T-helper 2 cell (primary cell): ENCODE data around the gene RGS10.
A peak's percentile ranks its signal among the peaks of the same experiment; 100 is the strongest.
"Not testable (repeated sequence)": the region's sequence is repeated elsewhere in the genome, so short reads cannot be mapped to it uniquely, and the experiment has no call there.

ENCODE experiments used
- DNase-seq, 5 experiments: peaks; one replicate each; pipeline versions ENCODE4 v3.0.0 to v3.0.0-alpha.2; 2012 to 2022

The RGS10 gene

DNA sequence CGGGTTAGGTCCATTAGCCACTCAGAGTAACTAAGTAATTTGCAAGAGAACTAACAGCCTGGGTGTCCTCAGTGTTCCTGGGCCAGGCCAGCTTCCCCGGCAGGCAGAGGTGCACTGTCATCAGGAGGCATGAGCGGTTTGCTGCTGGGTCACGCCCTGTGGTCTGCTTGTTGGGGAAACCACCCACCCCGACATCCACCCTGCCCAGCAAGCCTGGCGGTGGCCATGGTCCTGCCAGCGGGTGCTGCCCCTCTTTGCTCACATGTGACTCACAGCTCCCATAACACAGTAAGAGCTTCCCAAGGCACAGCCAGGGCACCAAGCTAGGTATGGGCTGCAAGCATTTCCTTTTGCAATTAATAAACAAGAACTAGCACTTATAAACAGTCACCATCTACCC is 75.9 kb downstream of the RGS10 start:
- DNase-seq = peak in 2 of 5 experiments; percentile 40 to 75

DNA sequence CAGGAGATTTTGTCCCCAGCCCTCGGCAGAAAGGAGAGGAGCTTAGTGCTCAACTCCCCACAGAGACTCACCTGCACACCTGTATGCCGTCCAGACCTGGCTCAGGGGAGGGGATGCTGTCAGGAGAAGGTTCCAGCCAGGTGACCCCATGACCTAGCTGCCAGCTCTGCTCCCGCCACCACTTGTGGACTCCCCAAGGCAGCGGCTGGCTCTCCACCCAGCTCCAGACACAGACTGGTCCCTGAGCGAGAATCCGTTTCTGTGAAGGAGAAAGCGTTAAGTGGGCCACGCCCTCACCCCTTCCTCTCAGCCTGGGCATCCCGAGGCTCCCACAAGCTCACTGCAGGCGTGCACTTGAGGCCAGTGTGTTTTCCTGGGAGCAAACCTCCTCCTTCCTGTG is 76.4 kb downstream of the RGS10 start:
- DNase-seq = no peak

DNA sequence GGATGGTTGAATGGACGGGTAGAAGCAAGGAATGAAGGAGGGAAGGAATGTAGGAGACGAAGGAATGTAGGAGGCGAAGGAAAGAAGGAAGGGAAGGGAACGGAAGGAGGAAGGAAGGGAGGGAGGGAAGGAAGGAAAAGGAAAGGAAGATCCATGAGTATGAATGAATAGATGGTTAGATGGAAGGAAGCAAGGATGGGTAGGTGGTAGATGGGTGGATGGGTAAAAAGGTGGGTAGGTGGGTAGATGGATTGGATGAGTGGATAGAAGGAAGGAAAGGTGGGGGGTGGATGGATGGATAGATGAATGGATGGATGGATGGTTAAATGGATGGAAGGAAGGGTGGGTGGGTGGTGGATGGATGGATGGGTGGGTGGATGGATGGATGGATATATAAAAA is 77.4 kb downstream of the RGS10 start:
- no peak for DNase-seq

DNA sequence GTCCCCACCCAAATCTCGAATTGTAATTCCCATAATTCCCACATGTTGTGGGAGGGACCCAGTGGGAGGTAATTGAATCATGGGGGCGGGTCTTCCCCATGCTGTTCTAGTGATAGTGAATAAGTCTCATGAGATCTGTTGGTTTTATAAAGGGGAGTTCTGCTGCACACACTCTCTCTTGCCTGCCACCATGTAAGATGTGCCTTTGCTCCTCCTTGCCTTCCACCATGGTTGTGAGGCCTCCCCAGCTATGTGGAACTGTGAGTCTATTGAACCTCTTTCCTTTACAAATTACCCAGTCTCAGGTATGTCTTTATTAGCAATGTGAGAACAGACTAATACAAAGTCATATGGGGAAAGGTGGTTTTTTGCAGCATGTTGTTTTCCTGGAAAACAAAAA is 79.3 kb downstream of the RGS10 start:
- not testable (repeated sequence) for DNase-seq

DNA sequence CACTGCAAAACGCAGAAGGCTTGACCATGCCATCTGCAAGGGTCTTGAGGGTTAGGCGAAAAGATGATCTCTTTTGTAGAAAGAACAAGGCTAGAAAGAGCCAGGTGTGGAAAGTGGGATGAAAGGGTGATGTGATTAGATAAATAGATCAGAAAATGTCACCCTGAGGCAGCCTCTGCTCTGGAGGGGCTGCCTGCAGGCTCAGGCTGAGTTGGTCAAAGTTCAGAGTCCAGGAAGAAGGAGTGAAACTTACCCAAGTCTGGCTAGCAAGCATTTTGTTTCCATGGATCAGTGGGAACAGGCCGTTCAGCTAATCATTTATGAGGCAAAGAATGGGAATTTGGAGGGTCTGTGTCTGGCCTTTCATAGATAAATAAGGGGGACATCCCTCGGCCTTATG is 79.7 kb downstream of the RGS10 start:
- DNase-seq = no peak

DNA sequence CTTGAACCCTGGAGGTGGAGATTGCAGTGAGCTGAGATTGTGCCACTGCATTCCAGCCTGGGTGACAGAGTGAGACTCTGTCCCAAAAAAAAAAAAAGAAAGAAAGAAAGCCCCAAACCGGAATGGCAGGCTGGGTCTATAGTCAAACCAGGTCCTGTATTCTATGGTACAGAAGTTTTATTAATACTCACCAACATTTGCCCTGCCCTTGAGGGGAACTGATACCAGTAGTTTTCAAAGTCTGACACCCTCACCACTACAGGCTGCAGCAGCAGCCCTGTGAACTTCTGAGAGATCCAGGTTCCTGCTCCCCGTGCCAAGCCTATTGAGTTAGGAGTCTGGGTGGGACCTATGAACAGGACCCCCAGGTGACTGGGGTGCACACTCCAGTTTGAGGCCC is 80.6 kb downstream of the RGS10 start:
- no peak for DNase-seq

DNA sequence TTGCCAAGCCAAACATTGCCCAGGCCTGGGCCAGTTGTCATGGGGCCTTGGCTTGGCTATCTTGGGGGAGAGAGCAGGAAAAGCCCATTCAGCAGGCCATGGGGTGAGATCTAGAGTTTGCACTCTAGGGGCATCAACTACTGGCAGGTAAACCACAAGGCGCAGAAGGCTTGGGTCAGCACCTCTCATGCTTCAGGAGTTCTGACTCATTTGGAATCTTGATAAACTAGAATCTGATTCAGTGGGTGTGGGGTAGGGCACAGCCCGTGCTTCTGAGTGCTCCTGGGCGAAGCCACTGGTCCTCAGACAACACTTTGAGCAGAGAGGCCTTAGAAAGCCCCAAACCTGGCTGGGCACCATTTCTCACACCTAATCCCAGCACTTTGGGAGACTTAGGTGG is 81.1 kb downstream of the RGS10 start:
- DNase-seq = peak in 1 of 5 experiments; percentile 48

DNA sequence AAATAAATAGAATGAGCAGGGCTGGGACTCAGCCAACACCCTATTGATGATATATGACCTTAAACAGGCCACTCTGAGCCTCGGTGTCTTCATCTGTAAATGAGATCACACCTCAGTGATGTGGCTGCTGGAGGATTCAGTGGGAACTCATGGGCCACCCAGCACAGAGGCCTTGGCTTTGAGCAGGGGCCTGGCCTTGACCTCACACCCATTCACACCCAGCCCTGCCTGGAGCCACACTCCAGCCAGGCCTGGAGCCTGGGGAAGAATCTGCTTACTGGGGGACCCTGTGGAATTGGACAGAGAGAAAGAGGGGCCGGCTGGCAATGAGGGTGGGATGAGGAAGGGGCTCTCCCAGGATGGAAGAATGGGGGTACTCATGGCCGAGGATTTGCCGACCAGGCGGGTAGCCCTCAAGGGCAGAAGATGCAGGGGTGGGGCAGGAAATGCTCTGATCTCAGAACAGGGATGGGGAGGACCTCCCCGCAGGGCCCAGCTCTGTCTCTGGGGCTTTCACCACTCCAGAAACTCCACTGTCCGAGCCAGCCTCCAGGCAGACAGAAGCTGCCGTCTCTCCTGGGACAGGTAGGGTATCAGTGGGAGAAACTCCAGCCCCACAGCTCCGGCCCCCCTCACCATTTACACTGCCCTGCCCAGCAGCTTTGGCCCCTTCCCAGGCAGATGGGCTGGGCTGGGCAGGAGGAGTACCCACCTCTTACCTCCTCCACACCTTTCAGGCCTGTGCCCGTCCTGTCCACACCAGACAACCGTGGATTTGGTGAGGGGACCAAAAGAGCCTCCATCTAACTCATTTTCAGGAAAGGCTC is 81.9 kb downstream of the RGS10 start:
- no peak for DNase-seq

DNA sequence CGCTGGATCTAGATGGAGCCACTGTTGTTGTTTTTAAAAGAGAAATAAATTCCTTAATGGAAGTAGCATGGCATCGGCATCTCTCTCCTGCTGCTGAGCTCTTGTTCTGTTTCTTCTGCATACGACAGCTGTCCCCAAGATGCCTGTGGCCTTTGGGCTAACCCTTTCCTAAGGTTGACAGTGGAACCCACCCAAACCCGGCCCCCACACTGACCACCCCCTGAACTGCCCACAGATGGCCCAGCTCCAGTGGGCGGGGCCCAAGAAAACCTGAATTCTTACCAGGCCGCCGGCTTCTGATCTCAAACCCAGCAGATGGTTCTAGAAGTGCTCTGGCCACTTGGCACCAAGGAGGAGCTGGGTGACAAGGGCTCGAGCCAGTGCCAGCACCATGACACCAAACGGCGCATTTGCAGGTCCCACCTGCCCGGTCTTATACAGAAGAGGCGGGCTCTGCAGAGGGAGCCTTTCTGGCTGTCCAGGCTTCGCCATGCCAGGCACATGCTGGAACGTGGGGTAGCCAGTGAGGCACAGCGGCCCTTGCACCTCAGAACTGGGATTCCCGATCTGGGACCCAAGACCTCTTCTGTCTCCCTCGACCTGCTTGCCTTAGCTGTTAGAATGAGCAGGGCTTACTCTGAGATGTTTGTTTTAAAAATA is 82.7 kb downstream of the RGS10 start:
- DNase-seq = no peak

DNA sequence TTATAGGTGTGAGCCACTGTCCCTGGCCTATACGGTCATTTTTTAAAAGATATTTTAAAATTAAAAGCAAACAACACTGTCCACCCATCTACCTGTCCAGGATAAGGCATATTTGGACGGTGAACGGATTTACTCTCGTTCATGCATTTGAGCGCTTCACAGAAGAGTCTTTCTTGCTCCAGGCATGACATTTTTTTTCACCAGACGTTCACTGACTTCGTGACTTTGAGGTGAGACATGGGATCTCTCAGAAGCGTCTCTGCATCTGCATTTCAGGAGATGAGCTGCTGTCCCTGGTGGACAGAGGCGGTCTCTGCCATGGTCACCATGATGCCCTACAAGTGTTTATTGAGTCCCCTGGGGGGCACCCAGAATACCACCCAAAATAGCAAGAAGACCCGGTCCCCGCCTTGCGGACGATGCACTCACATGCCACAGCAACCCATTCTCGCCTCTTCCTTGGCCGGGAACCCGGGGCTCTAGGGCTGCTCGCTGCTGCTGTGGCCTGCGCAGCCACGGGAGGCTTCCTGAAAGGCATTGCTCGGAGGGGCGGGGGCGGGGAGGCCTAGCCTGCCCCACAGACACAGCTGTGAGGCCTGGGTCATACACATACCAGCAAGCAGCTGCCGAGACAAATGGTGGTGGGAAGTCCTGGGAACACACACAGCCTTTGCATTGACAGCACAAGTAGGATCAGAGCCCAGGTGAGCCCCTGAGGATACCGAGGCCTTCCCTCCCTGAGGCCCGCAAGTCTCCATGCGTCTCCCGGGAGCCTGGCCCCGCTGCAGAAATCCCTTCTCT is 84.4 kb downstream of the RGS10 start:
- DNase-seq = no peak

DNA sequence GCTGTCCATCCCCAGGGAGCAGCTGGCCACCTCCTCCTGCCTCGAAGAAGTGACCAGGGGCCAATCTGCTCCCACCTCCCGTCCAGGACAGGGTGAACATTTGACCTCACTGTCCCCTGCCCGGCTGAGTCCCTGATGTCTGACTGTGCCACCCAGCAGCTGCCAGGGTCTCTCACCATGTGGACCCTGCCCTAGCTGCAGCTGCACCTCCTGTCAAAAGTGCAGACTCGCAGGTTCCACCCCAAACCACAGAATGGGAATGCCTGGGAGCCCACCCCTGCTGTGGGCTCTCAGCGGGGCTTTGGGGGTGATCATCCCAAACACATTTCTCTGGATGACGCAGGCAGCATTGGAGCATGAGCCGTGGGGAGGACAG is 86.1 kb downstream of the RGS10 start:
- no peak for DNase-seq

DNA sequence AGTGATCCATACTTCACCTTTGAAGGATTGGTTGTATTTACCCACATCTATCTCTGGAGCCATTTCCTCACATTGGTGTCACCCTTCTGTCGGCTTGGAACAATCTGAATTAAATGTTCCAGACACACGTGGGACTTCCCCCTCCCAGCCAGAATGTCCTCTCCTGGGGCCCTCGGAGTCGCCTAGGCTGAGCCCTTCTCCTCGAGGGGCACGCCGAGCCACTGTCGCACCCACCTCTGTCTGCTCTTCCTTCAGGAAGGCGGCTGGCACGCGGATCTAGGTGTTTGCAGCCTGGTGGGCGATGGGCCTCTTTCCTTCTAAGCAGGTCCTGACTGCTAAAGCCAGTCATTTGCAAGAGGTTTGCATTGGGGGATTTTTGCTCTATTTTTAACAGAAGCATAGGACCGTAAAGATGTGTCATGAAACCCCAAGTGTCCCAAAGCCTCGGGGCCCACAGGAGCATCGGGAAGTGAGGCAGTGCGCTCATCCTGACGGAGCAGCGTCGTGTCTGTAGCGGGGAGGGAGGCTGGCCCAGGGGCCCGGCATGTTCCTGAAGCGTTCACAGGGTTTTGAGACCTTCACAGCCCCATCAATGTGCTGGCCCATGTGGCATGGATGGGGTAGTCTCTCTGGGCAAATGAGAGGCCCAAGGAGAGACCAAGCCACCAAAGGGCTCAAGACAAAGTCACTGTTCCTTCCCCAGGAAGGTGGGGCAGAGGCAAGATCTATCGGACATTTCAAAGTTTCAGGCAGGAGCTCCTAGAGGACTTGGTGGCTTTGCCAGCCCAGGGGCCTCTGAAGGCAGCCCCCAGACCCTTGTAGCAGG is 86.7 kb downstream of the RGS10 start:
- no peak for DNase-seq

DNA sequence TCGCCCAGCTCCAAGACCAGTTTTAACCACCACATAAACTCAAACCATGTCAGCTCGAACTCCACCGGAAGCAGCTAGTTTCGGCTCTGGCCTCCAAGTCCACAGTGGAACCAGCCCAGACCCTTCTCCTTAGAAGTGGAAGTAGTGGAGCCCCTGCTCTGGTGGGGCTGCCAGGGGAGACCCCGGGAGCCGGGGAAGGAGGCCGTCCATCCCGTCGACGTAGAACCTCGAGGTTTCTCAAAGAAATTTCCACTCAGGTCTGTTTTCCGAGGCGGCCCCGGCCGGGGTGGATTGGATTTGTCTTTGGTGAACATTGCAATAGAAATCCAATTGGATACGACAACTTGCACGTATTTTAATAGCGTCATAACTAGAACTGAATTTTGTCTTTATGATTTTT is 87.5 kb downstream of the RGS10 start:
- DNase-seq = no peak

DNA sequence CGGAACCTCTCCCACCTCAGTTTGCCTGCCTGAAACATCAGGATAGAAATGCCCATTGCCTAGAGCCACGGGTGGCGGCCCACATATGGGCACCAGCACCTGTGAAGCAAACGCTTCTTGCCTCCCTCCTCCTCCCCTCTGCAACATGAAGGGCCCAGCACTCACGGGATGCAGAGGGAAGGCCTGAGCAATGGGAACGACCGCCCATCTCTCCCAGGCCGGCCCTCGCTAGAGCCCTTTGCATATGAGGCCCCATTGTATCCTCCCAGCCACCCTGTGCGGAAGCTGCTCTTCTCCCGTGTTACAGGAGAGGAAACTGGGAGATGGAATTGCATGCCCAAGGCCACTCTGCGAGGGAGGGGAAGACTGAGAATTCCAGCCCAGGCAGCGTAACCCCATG is 88.2 kb downstream of the RGS10 start:
- DNase-seq = no peak

DNA sequence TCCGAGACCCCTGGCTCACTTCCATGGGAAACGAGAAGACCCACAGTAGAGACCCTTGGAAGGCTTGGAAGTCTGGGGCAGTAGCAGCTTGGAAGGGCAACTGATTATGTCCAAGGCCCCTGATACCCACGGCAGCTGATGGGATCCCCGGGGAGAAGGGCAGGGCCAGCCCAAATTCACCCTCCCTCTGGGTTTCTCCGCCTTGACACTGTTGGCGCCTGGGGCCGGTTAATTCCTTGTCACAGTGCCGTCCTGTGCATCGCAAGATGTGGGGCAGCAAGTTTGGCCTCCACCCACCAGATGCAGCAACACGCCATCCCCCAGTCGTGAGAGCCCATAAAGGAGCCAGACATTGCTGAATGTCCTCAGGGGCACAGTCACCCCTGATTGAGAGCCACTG is 89.2 kb downstream of the RGS10 start:
- DNase-seq = no peak

DNA sequence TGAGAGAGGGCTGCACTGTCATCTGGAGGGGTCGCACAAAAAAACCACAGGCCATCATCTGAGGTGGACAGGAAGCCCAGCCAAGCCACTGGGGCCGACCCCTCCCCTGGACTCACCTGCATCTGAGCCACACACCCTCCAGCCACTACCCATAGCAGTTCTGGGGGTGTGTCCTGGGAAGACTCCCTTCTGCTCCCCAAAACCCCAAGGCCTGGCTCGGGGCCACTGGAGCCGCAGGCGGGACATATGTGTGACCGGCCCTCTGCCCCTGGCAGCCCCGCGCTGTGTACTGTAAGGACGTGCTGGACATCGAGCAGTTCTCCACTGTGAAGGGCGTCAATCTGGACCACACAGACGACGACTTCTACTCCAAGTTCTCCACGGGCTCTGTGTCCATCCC is 90.1 kb downstream of the RGS10 start:
- DNase-seq = no peak

DNA sequence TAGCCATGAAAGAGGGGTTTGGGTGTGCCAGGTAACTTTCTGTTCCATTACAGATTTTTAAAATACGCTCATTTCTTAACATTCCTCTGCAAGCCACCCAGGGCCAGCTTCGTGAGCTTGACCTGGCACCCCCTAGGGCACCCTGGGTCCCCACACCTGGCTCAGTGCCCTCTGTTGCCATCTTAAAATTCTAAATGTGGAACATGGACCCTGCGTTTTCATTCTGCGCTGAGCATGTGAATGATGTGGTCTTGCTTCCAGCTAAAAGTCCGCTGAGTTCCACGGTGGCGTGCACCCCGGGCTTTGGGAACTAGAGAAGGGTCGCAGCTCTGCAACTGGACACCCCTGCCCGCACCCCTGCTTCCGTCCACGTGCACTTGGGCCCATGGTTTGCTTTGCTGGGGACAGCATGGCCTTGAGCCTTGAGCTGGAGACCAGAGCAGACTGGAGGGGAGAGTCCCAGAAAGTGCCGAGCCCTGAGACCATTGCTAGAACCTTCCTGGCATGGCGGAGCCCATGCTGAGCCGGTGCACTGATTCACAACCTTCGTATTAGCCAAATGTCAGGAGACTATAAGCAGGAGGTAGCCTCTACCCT is 91.1 kb downstream of the RGS10 start:
- no peak for DNase-seq

DNA sequence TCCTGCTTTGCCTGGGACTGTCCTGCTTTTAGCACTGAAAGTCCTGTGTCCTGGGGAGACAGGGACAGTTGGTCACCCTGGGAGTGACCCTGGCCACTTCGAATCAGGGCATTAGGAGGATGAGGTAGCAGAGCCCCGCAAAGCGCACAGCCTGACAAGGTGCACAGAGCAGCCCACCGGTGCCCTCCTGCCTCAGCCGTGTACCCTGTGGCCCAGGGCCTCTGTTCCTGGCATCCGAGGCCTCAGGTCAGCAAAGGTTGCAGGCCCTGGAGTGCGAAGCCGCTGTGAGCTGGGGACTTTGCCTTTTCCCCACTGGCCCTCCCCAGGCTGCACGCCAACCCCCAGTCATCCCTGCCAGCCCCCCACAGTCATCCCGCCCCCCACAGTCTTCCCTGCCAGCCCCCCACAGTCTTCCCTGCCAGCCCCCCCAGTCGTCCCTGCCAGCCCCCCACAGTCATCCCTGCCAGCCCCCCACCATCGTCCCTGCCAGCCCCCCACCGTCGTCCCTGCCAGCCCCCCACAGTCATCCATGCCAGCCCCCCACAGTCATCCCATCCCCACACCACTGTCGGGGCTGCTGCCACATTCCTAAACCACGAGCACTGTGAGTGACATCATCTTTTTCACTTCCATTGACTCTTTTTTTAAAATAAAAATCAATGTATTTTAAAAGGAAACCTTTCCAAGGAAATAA is 91.8 kb downstream of the RGS10 start:
- no peak for DNase-seq
